ENCODE data around the gene ZNF792.
"Not testable (repeated sequence)": the region's sequence is repeated elsewhere in the genome, so short reads cannot be mapped to it uniquely, and the experiment has no call there.

ZNF792 gene

DNA sequence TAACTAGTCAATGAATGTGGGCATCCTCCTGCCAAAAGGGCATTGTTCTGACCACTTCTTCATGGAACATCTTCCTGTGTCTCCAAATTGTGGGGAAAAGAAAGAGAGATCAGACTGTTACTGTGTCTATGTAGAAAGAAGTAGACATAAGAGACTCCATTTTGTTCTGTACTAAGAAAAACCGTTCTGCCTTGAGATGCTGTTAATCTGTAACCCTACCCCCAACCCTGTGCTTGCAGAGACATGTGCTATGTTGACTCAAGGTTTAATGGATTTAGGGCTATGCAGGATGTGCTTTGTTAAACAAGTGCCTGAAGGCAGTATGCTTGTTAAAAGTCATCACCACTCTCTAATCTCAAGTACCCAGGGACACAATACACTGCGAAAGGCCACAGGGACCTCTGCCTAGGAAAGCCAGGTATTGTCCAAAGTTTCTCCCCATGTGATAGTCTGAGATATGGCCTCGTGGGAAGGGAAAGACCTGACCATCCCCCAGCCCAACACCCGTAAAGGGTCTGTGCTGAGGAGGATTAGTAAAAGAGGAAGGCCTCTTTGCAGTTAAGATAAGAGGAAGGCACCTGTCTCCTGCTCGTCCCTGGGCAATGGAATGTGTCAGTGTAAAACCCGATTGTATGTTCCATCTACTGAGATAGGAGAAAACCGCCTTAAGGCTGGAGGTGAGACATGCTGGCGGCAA is 43.8 kb downstream of the ZNF792 start:
- DNase-seq (ENCODE audit: low read depth) = not testable (repeated sequence)

- no peak for DNase-seq (ENCODE audit: low read depth)
Measured at GRCh38 chr19:34918190-34918589, 45.8 kb downstream of the ZNF792 start.

DNA sequence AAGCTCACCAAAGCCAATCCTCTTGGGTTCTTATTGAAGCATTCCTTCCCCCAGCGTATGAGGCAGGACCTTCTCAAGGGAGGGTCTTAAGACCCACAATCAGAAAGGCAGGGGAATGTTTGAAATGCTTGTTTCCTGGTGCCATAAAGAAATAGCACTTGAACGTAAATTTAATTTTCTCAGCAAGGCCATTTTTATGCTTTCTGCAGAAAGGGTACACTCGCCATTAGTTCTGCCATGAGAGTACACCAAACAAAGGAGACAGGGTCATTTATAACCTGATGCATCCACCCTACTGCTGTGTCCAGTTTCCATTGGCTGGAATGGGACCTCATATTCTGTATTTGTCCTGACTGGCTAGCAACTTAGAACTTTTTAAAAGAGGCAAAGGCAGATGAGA is 46.9 kb downstream of the ZNF792 start:
- not testable (repeated sequence) for DNase-seq (ENCODE audit: low read depth)

DNA sequence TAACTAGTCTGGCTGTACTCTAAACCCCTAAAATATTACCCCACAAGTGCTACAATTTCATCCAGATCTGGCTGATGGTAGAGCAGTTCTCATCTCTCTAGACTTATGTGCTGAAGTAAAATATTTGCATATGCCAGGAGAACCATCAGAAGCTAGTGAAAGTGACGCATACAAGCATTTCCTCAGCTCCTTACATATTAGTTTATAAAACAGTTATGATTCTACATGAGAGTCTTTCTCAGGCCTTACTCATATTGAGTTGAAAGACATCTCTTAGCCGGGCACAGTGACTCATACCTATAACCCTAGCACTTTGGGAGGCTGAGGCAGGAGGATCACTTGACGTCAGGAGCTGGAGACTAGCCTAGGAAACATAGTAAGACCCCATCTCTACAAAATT is 53.3 kb downstream of the ZNF792 start:
- DNase-seq (ENCODE audit: low read depth) = no peak
